Measurements from ENCODE around the gene CRYGB.
A peak's percentile ranks its signal among the peaks of the same experiment; 100 is the strongest.

DNA sequence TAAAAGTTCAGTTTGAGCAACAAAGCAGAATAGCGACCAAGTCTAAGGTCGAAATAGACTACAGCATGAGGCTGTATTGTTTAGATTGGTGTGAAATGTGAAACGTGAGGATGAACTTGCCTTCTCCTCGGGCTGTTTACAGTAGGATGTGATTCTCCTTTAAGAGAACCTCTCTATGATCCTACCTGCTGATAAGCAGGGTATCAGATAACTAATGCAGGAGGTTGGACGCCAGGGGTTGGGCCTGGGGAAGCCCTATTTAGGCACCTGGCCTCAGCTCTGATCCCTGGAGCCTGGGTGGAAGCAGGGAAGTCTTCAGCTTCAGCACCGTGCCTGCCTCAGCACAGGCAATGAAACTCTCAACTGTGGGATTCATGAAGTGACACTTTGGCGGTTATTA is 33.0 kb downstream of the CRYGB start:
- TF ChIP-seq EZH2 (IDR thresholded peaks at IDR 0.05; ENCODE audit: insufficient read depth, poor library complexity, severe bottlenecking) (peak; percentile 14), EZH2phosphoT487 (IDR thresholded peaks at IDR 0.05; ENCODE audit: insufficient read depth, low read depth) (no peak)
